PC-3 (cell line): ENCODE data around the gene CRYGB.

Source experiments
- CTCF ChIP-seq: fragments of 300-600 bp; sonication (generic); conservative IDR thresholded peaks from 2 replicates; pipeline ENCODE4 v1.5.1; 2017; ENCODE audit warnings: antibody characterized with exemption, low read depth, mild to moderate bottlenecking, low read length
- EZH2 ChIP-seq: fragments of 300-600 bp; sonication (generic); IDR thresholded peaks from one replicate; pipeline ENCODE4 v1.6.1; 2017; ENCODE audit warnings: antibody characterized with exemption, mild to moderate bottlenecking, low read length; ENCODE audit not compliant: unreplicated experiment

GRCh38 chr2:208175069-208175839 is 29.3 kb upstream of the CRYGB start:
- TF ChIP-seq CTCF (peak; percentile 89), EZH2 (no peak)
